PFSK-1 (cell line): ENCODE measurements around the gene RERE.

ENCODE experiments used
- FOXP2 ChIP-seq: optimal IDR thresholded peaks from 2 replicates; pipeline ENCODE3; 2011; ENCODE audit warnings: borderline replicate concordance, control low read depth, inconsistent platforms; ENCODE audit not compliant: insufficient read depth; ENCODE audit errors: extremely low read length, extremely low read depth
- POLR2AphosphoS5 ChIP-seq: IDR thresholded peaks from 2 replicates; pipeline ENCODE4 v1.6.1; 2012; ENCODE audit warnings: low read depth, mild to moderate bottlenecking, control low read depth, low read length, moderate library complexity

- no peak for TF ChIP-seq POLR2AphosphoS5
- TF ChIP-seq FOXP2, result no peak
These were observed 351.7 kb downstream of the RERE start for GRCh38 chr1:8465692-8466091.
